ENCODE measurements around the gene RASEF. TPM values are rescaled to one million over a fixed set of nuclear protein-coding genes. Genes with fewer than 3 reads are reported as not detected.

RASEF gene
- total and polyA plus RNA-seq, 8 donors = 3.9 to 96.5 (median 45.6) TPM

DNA sequence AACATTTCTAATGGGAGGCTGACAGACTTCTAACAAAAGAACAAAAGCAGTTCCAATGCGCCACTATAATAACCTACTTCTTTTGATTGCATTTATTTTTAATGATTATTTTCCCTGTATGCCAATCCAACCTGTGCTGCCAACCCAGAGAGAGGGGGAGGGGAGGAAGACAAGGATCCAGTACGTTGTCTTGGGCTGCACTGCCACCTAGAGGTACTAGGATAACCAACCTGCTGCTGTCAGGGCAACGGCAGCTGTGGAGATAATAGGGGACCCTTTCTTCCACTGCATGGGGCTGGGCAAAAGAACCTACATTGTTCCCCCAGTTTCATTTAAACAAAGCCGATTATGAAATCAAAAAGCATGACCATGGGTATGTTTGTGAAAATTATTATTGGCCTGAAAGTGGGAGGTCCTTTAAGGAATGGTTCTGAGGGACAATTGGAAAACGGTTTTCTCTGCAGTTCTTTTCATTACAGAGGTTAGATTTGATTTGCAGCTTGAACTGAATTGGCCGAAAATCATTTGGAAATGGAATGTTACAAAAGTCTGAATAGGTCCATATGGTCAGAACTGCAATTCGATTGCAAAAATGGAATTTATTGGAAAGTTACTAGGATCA, 101.3 kb downstream of the RASEF start:
- Histone ChIP-seq H3K27ac (no peak overlapping the region), H3K4me1 (peaks cover 0 to 5% (median 2%) of the 10 kb centered on the region in 4 donors), H3K36me3 (no peaks in the 10 kb centered on the region), H3K4me3 (no peak overlapping the region), H3K9me3 (no peaks in the 10 kb centered on the region), H3K27me3 (no peaks in the 10 kb centered on the region)
- TF ChIP-seq, protein P1, sequence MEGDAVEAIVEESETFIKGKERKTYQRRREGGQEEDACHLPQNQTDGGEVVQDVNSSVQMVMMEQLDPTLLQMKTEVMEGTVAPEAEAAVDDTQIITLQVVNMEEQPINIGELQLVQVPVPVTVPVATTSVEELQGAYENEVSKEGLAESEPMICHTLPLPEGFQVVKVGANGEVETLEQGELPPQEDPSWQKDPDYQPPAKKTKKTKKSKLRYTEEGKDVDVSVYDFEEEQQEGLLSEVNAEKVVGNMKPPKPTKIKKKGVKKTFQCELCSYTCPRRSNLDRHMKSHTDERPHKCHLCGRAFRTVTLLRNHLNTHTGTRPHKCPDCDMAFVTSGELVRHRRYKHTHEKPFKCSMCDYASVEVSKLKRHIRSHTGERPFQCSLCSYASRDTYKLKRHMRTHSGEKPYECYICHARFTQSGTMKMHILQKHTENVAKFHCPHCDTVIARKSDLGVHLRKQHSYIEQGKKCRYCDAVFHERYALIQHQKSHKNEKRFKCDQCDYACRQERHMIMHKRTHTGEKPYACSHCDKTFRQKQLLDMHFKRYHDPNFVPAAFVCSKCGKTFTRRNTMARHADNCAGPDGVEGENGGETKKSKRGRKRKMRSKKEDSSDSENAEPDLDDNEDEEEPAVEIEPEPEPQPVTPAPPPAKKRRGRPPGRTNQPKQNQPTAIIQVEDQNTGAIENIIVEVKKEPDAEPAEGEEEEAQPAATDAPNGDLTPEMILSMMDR (IDR thresholded peaks at IDR 0.05) = peak in 5 of 7 experiments; percentile 41 to 76 (median 64)
- TF ChIP-seq POLR2A (IDR thresholded peaks at IDR 0.05) (no peak), POLR2AphosphoS5 (IDR thresholded peaks at IDR 0.05) (peak in 1 of 3 donors; percentile 47)
- DNase-seq = peak; percentile 86 to 95
- intact Hi-C loops (cut with DNase I; ENCODE audit: low total_unique reads) = no loop called here
- 14 to 22% (median 14%) methylated on average over 7 of the region's 7 CpGs for WGBS, 5 donors

DNA sequence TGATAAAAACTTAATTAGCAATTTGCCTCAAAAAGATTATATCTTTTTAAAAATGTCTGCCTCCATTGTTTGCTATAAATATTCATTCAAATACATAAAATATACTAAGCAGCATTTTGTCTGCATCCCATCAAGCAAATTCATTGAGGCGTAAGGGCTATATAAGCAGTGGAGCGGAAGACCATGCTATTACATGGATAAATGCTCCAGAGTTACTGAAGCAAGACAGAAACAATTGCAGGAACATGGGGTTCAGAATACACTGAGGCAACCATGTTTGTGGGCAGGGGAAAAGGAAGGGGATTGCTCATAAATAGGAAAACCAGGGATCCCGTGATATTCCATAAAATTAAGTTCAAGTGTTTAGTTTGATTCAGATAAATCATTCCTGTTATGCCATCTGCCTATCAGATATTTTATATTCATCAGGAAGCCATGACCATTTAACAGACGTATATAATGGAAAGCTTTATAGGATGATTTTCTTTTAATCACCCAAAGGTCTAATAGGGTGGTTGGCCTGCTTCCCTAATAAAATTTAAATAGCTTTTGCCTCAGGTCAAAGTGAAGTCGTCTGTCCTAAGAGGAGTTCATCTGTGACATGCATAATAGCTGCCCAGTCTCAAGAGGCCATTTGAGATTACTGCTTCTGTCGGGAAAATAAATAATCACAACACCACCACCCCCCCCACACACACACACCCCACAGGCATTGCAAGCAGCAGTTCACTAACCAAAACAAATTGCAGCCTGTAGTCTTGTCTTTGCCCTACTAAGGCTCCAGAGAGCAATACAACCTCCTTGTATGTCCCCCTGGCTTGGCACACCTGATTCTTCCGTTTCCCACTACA, 105.2 kb downstream of the RASEF start:
- H3K4me1 ChIP-seq = peaks cover 0 to 5% (median 2%) of the 10 kb centered on the region in 4 donors
- no peak for TF ChIP-seq POLR2A (IDR thresholded peaks at IDR 0.05)
- no peak for TF ChIP-seq POLR2AphosphoS5 (IDR thresholded peaks at IDR 0.05)
- TF ChIP-seq, protein P1 (IDR thresholded peaks at IDR 0.05) = no peak
- TF ChIP-seq EP300 (IDR thresholded peaks at IDR 0.05) = no peak
- peak in 1 of 2 donors; percentile 31 for DNase-seq
- no peaks in the 10 kb centered on the region for H3K27me3 ChIP-seq
- no peak overlapping the region for H3K27ac ChIP-seq
- WGBS, 5 donors = 74 to 84% (median 81%) methylated on average over 7 of the region's 7 CpGs
- intact Hi-C loops (cut with DNase I; ENCODE audit: low total_unique reads) = no loop called here
- no peak overlapping the region for H3K4me3 ChIP-seq
- no peaks in the 10 kb centered on the region for H3K36me3 ChIP-seq
- H3K9me3 ChIP-seq = no peaks in the 10 kb centered on the region

DNA sequence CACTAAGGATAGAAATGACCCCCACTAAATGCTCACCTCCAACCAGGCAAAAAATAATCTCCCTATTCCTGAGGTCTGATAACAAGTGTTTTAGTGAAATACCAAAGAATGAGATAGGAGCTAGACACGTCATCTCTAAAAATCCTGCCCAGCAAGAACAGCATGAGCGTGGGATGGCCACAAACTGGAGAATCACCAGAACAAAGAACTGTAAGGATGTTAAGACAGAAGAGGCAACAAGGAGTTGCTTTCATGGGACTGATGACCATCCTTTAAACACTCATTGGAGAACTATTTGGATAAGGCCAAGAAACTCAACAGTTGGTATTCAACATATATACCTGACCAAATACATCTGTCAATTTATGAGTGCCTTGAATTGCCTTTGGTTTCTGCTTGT, 113.7 kb downstream of the RASEF start:
- no peak overlapping the region for H3K27ac ChIP-seq
- TF ChIP-seq POLR2AphosphoS5 (IDR thresholded peaks at IDR 0.05) = no peak
- no peak for TF ChIP-seq EP300 (IDR thresholded peaks at IDR 0.05)
- TF ChIP-seq POLR2A (IDR thresholded peaks at IDR 0.05) = no peak
- TF ChIP-seq, protein P1 (IDR thresholded peaks at IDR 0.05) = no peak
- no peak overlapping the region for H3K4me3 ChIP-seq
- no peaks in the 10 kb centered on the region for H3K4me1 ChIP-seq
- intact Hi-C loops (cut with DNase I; ENCODE audit: low total_unique reads) = no loop called here
- DNase-seq = no peak
- WGBS, 5 donors = 76 to 100% (median 90%) methylated on average over 2 of the region's 2 CpGs
- no peaks in the 10 kb centered on the region for H3K36me3 ChIP-seq
- no peaks in the 10 kb centered on the region for H3K9me3 ChIP-seq
- H3K27me3 ChIP-seq = no peaks in the 10 kb centered on the region

DNA sequence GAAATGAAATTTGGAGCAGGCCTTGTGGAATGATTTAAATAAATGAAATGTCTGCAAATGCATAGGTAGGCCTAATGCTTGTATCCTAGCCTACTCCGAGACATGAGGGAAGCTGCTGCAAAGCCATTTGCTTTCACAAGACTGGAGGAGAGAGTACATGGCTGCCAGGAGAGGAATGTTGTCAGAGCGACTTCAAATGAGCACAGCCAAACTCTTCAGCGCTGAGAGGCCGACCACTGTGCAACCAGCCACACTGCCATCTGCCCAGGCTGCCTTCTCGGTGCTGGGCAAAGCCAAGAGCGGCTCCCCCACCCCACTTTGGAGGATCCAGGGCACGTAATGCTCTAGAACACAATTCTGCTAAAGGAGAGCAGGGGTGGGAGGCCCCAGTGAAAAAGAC, 122.6 kb downstream of the RASEF start:
- Histone ChIP-seq H3K9me3 (no peaks in the 10 kb centered on the region), H3K4me1 (no peaks in the 10 kb centered on the region), H3K27me3 (no peaks in the 10 kb centered on the region), H3K27ac (no peak overlapping the region), H3K4me3 (no peak overlapping the region), H3K36me3 (no peaks in the 10 kb centered on the region)
- DNase-seq = no peak
- TF ChIP-seq POLR2A (IDR thresholded peaks at IDR 0.05) (no peak), EP300 (IDR thresholded peaks at IDR 0.05) (no peak), POLR2AphosphoS5 (IDR thresholded peaks at IDR 0.05) (no peak)
- TF ChIP-seq, protein P1 (IDR thresholded peaks at IDR 0.05) = no peak
- 91 to 98% (median 93%) methylated on average over 7 of the region's 7 CpGs for WGBS, 5 donors
- intact Hi-C loops (cut with DNase I; ENCODE audit: low total_unique reads) = no loop called here

Data from stomach (tissue), 9 donors.